ENCODE results near the gene DSG4.

- TF ChIP-seq YY1 (IDR thresholded peaks at IDR 0.05; ENCODE audit: insufficient read depth, insufficient read length) = no peak
- TF ChIP-seq SUZ12 (IDR thresholded peaks at IDR 0.05; ENCODE audit: extremely low read depth, insufficient read depth, insufficient read length) = no peak
Observed at GRCh38 chr18:31438402-31438801, 61.8 kb downstream of the DSG4 start.
